MM.1S (cell line): Measurements from ENCODE around the gene AK4.

ENCODE experiments used
- EZH2 ChIP-seq: fragments of 300-600 bp; sonication (generic); optimal IDR thresholded peaks from 2 replicates; pipeline ENCODE3; 2017; ENCODE audit warnings: low read depth, mild to moderate bottlenecking, antibody characterized with exemption, low read length, mixed read lengths
- TF ChIP-seq, protein P1 (sequence below): fragments of 300-600 bp; sonication (generic); IDR thresholded peaks from 2 replicates; pipeline ENCODE4 v1.5.1; 2016; ENCODE audit warnings: antibody characterized with exemption, low read length, mixed read lengths

DNA sequence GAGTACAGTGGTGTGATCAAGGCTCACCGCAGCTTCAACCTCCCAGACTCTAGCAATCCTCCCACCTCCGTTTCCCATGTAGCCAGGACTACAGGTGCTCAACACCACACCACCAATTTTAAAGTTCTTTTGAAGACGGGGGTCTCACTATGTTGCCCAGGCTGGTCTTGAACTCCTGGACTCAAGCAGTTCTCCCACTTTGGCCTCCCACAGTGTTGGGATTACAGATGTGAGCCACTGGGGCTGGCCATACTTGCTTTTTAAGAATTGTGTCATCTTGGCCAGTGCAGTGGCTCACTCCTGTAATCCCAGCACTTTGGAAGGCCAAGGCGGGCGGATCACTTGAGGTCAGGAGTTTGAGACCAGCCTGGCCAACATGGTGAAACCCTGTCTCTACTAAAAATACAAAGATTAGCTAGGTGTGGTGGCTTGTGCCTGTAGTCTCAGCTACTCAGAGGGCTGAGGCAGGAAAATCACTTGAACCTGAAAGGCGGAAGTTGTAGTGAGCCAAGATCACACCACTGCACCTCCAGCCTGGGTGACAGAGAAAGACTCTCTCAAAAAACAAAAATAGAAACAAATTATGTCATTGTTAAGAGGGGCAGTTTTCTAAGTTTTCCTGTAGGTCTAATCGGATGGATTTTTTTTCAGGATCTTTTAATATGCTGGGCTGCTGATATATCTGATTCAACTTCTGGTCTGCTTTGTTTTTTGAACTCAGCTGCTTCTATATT, 18.7 kb downstream of the AK4 start:
- TF ChIP-seq, protein P1, sequence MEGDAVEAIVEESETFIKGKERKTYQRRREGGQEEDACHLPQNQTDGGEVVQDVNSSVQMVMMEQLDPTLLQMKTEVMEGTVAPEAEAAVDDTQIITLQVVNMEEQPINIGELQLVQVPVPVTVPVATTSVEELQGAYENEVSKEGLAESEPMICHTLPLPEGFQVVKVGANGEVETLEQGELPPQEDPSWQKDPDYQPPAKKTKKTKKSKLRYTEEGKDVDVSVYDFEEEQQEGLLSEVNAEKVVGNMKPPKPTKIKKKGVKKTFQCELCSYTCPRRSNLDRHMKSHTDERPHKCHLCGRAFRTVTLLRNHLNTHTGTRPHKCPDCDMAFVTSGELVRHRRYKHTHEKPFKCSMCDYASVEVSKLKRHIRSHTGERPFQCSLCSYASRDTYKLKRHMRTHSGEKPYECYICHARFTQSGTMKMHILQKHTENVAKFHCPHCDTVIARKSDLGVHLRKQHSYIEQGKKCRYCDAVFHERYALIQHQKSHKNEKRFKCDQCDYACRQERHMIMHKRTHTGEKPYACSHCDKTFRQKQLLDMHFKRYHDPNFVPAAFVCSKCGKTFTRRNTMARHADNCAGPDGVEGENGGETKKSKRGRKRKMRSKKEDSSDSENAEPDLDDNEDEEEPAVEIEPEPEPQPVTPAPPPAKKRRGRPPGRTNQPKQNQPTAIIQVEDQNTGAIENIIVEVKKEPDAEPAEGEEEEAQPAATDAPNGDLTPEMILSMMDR, result no peak
- TF ChIP-seq EZH2, result no peak
